Measurements from ENCODE around the gene ZBTB17.
"Not testable (repeated sequence)": the region's sequence is repeated elsewhere in the genome, so short reads cannot be mapped to it uniquely, and the experiment has no call there.

The ZBTB17 gene

DNA sequence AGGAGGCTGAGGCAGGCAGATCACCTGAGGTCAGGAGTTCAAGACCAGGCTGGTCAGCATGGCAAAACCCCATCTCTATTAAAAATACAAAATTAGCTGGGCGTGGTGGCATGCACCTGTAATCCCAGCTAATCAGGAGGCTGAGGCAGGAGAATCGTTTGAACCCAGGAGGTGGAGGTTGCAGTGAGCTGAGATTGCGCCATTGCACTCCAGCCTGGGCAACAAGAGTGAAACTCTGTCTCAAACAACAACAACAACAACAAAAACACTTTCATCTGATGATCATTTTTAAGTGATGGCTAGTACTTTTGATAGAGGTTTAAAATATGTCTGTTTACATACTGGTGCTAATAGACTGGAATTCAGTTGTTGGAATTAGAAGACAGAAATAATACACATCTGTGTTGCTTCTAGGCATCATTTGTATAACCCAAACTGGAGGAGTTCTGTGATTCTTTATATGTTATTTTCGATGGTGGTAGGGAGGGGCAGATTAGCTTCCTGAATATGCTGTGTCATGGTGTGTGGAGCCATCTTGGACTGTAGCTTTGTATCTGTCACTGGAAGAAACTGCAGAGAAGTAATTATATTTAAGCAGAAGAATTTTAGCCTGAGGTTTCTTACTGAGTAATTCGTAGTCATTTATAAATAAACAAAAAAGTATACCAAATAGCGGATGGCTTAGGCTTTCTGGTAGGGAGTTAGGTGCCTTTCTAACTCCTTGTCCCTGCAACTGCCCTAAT, 82.9 kb downstream of the ZBTB17 start:
- not testable (repeated sequence) for DNase-seq
